GM19438 (cell line): ENCODE measurements around the gene TMEM101.
"Not testable (repeated sequence)": the region's sequence is repeated elsewhere in the genome, so short reads cannot be mapped to it uniquely, and the experiment has no call there.

Source experiments
- ATAC-seq: cut with Tn5 transposase; IDR thresholded peaks from one replicate; pipeline ENCODE4 v1.9.1; 2021; ENCODE audit warnings: low read depth; ENCODE audit not compliant: unreplicated experiment

TMEM101 gene

GRCh38 chr17:44024853-44025252, 10.1 kb upstream of the TMEM101 start:
- no peak for ATAC-seq

DNA sequence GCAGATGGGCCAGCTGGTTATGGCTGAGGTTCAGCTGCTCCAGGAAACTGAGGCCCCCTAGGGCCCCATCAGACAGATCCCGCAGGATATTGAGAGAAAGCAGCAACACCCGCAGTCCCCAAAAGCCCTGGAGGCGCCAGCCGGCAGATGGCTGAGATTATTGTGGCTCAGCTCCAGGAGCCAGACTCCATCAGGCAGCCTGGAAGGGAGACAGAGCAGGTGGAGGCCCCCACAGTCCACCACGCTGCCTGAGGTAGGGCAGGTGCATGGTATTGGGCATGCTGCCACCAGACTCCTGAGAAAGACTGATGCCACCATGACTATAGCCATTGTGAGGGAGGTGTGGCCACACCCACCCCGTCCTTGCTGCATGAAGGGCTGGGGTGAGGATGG, 9.5 kb upstream of the TMEM101 start:
- ATAC-seq = no peak

- ATAC-seq = no peak
These were observed 8.9 kb upstream of the TMEM101 start for GRCh38 chr17:44023545-44024270.

DNA sequence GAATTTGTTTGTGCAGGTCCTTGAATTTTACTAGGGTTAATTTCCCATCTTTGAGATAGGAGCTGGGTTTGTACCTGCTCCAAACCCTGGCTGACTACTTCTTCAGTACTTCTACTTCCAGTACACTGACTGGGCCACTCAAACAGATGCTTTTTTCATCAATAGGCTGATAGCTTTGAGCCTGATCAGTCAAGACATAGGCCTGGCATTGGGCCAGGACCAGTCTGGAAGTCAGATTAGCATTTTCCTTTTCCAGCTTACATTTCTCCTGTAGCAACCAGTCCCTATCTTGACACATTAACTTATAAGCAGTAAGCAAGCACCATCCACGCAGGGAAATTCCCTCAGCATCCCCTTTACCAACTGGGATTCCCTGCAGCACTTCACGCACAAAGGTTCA, 7.5 kb upstream of the TMEM101 start:
- ATAC-seq = no peak

DNA sequence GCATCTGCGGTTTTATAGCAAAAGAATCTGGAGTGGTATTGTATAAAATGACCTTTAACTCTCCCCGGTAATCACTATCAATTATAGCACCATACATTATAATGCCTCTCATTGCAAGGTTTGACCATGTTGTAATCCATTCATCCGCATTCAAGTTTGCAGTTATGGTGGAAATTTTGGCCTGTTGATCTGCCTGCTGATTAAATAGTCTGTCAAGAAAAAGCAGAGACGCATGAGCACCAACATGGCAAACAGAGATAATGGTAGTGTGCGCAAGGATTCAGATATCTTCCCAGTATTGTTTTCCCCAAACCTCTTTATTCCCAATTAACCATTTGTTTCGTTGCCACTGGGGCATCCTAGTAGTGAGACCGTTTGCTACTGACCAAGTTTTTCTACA, 6.5 kb upstream of the TMEM101 start:
- not testable (repeated sequence) for ATAC-seq

GRCh38 chr17:44014133-44014436, 678 bp downstream of the TMEM101 start:
- no peak for ATAC-seq

DNA sequence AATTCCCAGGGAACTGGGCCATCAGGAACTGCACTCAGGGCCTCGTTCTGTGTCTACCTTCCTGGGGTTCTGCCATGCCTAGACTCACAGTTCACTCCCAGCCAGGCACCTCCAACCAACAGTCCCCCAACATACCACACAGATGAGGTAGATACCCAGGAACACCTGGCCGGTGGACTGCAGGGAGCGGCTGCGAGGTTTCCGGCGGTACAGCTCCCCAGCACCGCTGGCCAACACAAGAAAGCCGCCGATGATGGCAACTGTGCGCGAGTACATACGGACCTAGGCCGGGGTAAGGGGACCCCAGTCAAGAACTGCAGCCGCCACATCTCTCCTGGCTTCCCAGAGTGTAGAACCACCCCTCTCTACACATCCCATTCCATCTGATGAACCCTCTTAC, 1.9 kb downstream of the TMEM101 start:
- ATAC-seq = no peak

DNA sequence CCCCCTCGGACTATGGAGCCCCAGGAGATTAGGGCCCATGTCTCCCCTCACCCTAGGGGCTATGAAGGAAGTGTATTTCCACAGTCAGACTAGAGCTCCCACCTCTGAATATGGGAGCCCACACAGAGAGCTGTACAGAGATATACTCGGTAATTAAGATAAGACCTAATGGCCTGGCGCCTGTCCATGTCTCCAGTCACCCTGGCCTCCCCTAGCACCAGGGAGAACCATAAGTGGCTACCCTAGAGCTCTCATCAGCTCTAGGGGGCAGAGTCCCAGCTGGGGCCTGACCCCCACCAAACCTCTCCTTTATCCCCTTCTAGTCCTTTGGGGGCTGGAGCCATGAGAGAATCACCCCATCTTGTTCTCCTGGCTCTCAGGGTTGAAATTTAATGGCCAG, 2.4 kb downstream of the TMEM101 start:
- no peak for ATAC-seq

DNA sequence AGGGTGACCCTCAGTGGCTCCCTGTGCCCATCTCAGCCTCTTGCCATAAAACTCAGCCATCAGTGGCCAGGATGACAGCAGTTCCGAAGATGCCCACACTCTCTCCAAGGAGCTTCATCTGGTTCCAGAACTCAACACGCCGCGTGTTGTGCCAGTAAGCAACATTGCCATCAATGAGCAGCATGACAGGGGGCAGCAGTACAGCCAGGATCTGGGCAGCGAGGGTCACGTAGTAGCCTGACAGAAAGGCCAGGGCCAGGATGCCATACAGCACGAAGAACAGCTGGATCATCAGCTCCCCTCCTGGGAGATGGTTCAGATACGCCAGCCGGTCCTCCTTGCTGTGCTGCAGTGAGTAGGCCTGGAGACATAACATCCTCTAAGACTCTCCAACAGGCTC, 2.9 kb downstream of the TMEM101 start:
- no peak for ATAC-seq

DNA sequence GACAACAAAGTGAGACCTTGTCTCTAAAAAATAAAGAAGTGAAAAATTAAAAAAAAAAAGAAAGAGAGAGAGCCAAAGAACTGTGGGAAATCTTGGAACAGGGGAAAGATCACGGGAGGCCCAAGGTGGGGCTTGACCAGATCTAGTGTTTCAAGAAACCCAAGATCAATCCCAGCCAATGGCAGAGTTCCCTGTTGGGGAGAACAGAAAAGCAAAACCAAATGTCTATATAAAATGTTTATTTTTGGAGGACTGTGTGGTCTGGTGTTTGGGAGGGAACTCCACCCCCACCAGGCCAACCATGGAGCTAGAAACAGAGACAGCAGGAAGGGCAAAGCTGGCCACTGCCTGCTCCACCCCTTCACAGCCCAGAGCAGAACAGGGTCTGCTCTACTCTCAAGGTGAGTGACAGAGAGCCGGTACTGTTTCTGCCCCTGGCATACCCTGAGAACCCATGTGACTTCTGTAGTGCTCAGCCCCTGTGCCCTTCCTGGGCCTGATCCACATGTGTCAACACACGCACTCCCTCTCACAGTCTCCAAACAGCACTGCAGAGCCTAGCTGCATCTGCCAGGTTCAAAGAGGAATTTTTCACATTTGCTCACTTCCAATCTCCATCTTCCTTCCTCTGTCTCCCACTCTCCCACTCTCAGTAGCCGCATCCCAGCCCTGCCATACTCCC, 3.7 kb downstream of the TMEM101 start:
- no peak for ATAC-seq

GRCh38 chr17:44008205-44008909, 6.4 kb downstream of the TMEM101 start:
- no peak for ATAC-seq

DNA sequence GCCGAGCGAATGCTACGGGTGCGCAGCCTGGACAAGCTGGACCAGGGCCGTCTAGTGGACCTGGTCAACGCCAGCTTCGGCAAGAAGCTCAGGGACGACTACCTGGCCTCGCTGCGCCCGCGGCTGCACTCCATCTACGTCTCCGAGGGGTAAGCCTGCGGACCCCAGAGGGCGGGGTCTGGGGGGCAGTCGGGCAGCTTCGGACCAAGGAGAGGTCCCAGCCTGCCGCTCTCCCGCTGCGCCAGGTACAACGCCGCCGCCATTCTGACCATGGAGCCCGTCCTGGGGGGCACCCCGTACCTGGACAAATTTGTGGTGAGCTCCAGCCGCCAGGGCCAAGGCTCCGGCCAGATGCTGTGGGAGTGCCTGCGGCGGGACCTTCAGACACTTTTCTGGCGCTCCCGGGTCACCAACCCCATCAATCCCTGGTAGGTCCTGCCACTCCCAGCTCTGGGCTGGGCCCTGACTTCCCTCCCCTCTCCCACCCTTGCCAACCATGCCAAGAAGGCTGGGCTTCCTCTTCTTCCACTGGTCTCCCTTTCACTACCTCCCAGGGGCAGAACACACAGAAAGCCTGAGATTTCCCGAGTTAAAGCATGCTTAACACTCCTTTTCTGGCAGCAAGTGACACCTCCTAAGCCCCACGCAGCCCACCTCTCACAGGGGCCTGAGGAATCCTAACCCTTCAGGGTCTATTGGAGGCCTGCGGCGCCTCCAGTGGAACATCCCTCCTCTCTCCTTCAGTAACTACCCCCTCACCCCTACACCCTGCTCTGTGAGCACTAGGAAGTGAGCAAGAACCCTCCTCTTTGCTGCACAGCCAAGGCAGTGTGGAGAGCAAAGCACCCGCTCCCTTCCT, 7.2 kb downstream of the TMEM101 start:
- ATAC-seq = no peak

DNA sequence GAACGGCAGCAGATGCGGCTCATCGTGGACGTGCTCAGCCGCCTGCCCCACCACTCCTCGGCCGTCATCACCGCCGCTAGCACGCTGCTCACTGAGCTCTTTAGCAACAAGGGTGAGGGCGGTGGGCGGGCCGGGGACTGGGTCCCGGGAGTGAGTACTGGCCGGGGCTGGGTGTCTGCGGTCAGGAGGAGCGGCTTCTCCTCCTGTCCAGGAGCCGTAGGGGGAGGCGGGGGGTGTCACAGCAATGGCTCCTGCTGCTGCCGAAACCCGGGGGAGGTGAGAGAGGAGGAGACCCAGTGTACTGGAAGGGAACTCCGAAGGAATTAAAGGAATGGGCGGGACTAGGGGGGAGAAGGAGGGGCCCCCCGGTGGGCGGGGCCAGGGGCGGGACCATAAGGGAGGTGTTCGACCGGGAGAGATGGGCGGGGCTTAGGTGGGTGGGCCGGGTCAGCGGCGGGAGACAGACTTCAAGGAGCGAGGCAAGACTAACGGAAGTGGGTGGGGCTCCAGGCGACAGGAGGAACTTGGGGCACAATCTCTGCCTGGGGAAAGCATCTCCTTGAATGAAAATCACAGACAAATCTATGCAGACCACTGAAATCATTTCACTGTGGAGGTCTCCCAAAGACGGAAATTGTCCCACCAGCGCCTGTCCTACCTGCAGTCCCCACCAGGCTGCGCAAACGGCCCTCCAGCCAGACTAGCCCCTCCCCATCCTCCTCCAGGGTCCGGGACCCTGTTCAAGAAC, 8.0 kb downstream of the TMEM101 start:
- peak; percentile 61 for ATAC-seq

DNA sequence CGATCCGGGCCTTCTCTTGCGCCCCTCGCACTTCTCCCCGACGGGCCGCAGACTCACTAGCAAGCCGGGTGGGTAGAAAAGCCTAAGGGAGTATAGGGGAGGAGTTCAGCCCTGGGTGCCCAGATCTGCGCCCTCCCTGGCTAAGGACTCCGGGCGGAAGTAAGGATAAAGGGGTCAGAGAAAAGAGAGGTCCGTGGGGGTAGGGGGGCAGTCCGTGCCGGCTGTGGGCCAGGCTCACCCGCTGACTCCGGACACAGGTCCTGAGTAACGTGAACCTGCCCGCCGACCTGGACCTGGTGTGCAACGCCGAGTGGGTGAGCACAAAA, 8.5 kb downstream of the TMEM101 start:
- no peak for ATAC-seq

DNA sequence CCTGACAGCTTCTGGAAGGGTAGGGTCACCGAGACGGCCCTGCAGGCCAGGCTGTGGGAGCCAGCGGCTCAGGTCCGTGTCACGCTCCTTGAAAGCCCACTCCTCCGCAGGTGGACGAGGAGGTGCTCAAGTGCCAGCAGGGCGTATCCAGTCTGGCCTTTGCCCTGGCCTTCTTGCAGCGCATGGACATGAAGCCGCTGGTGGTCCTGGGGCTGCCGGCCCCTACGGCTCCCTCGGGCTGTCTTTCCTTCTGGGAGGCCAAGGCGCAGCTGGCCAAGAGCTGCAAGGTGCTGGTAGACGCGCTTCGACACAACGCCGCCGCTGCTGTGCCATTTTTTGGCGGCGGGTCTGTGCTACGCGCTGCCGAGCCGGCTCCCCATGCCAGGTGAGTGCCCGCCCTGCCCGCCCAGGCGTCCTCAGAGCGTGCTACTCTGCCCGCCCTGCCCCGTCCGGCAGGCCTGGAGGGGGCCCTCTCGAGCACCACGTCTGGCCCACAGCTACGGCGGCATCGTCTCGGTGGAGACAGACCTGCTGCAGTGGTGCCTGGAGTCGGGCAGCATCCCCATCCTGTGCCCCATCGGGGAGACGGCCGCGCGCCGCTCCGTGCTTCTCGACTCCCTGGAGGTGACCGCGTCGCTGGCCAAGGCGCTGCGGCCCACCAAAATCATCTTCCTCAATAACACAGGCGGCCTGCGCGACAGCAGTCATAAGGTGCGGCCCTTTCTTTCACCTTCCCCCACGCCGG, 9.1 kb downstream of the TMEM101 start:
- ATAC-seq = no peak

DNA sequence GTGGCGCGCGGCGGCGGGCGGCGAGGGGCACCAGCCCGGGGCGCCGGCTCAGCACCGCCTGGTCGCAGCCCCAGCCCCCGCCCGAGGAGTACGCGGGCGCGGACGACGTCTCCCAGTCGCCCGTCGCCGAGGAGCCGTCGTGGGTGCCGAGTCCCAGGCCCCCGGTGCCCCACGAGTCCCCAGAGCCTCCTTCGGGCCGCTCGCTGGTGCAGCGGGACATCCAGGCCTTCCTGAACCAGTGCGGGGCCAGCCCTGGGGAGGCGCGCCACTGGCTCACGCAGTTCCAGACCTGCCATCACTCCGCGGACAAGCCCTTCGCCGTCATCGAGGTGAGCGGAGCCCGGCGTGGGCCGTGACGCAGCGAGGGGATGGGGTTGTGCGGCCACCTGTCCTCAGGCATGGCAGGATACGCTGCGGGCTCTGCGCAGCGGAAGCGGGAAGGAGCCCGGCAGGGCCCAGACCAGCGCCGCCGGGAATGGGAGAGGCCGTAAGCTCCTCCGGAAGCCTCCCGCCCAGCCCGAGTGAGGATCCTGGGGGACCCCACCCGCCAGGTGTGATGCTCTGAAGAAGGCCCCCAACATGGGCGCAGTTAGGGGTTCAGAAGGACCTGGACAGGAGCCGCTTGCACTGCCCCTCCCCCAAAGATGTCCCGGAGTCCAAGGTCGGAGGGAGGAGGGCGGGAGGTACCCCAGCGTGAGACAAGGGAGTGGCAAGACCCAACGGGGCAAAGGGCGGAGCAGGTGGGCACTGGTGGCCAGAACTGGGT, 9.8 kb downstream of the TMEM101 start:
- no peak for ATAC-seq

DNA sequence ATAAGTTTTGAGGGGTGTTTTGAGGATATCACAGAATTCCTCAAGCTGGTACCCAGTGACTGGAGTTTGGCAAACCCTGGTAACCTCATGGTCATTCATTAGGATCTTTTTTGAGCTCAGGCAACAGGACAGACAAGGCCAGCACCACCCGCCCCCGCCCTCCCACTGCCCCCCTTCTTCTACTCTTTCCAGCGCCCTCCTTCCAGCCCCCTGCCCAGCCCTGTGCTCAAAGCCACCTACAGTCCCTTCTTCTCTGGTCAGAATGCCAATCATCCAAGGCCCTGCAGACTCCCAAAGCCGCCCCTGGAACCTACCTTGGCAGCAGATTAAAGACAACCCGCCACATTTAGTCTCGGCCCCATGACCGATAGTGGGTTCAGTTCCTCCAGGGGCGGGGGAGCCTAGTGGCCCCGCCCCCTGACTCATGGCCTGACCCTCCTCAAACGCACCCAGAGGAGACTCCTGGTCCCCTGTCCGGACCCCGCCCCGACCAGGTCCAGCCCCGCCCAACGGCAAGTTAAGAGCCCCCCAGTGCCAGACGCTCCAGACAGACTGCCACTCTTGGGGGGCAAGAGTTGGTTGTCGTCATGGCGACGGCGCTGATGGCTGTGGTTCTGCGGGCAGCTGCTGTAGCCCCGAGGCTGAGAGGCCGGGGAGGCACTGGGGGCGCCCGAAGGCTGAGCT, 10.5 kb downstream of the TMEM101 start, which contains the start of gene NAGS:
TSS of gene NAGS (plus strand) at position 546 of the 684 bp plus-strand sequence. CDS start at position 588, 42 bp downstream.
- ATAC-seq = no peak

- ATAC-seq = no peak
These were observed 12.5 kb downstream of the TMEM101 start for GRCh38 chr17:44002141-44002848.
